ENCODE results near the gene KRTAP6-3.

DNA sequence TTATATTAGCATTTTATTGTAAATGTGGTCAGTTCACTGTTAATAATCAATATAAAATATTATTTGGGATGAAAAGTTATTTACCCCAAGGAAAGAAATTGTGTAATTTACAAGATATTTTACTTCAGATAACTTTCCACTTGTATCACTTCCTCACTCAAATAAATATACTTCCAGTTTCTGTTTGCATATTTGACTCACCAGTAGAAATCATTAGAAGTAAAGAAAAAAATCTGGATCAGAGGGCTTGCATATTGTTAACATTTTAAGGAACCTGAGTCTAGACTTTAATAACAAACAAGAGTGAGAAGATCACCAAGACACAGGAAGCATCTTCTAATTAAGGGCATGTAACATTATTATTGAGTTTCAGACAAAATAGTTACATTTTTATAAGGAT lies 27.8 kb downstream of the KRTAP6-3 start:
- TF ChIP-seq, protein P1, sequence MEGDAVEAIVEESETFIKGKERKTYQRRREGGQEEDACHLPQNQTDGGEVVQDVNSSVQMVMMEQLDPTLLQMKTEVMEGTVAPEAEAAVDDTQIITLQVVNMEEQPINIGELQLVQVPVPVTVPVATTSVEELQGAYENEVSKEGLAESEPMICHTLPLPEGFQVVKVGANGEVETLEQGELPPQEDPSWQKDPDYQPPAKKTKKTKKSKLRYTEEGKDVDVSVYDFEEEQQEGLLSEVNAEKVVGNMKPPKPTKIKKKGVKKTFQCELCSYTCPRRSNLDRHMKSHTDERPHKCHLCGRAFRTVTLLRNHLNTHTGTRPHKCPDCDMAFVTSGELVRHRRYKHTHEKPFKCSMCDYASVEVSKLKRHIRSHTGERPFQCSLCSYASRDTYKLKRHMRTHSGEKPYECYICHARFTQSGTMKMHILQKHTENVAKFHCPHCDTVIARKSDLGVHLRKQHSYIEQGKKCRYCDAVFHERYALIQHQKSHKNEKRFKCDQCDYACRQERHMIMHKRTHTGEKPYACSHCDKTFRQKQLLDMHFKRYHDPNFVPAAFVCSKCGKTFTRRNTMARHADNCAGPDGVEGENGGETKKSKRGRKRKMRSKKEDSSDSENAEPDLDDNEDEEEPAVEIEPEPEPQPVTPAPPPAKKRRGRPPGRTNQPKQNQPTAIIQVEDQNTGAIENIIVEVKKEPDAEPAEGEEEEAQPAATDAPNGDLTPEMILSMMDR (IDR thresholded peaks at IDR 0.05; ENCODE audit: insufficient read depth, low read depth, low read length), result no peak
- TF ChIP-seq EZH2 (IDR thresholded peaks at IDR 0.05; ENCODE audit: insufficient read depth, low read length), result no peak
